UCSD-AML1 (cell line): ENCODE measurements around the gene CALCOCO2.
"Not testable (repeated sequence)": the region's sequence is repeated elsewhere in the genome, so short reads cannot be mapped to it uniquely, and the experiment has no call there.

Source experiments
- DNase-seq: peaks from one replicate; lab custom pipeline; 2025; ENCODE audit not compliant: unreplicated experiment; lab: John Stamatoyannopoulos, UW

The CALCOCO2 gene

DNA sequence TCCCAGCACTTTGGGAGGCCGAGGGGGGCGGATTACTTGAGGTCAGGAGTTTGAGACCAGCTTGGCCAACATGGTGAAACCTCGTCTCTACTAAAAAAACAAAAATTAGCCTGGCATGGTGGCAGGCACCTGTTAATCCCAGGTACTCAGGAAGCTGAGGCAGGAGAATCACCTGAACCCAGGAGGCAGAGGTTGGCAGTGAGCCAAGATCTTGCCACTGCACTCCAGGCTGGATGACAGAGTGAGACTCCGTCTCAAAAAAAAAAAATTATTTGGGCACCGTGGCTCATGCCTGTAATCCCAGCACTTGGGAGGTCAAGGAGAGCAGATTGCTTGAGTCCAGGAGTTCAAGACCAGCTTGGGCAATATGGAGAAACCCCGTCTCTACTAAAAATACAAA, 9.9 kb upstream of the CALCOCO2 start:
- DNase-seq: not testable (repeated sequence)

DNA sequence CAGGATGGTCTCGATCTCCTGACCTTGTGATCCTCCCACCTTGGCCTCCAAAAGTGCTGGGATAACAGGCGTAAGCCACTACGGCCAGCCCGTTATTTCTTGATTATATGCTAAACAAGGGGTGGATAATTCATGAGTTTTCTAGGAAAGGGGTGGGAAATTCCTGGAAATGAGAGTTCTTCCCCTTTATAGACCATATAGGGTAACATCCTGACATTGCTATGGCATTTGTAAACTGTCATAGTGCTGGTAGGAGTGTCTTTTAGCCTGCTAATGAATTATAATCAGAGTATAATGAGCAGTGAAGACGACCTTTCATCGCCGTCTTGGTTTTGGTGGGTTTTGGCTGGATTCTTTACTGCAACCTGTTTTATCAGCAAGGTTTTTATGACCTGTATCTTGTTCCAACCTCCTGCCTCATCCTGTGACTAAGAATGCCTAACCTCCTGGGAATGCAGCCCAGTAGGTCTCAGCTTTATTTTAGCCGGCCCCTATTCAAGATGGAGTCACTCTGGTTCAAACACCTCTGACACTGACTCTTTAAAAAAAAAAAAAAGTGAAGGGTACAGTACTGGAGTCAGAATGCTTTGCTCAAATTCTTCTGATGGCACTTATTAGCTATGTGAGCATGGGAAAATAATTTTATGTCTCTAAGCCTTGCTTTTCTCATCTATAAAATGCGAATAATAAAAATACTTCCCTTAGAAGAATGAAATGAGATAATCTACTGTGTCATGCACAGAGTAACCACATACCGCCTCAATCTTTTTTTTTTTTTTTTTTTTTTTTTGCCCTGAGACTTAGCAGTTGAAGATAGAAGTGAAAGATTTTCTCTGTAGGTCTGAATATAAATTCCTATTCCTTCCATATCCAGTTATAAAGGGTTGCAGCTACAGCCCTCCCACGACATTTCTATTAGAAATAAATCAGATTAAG, 5.1 kb upstream of the CALCOCO2 start:
- DNase-seq: no peak

DNA sequence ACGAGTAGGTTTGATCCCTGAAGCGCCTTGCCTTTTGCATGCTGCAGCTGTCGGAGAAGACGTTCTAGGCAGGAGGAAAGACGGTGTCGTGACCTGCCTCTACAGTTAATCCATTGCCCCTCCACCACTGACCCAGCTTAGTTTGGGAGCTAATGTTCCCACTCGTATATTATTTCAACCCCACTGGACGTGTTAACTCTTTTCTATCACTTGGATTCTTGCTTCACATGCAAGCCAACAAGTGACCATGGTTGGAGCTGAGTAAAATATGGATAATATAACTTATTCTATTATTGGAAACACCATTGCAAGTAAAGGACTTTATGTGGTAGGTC, 681 bp downstream of the CALCOCO2 start:
- DNase-seq: no peak

DNA sequence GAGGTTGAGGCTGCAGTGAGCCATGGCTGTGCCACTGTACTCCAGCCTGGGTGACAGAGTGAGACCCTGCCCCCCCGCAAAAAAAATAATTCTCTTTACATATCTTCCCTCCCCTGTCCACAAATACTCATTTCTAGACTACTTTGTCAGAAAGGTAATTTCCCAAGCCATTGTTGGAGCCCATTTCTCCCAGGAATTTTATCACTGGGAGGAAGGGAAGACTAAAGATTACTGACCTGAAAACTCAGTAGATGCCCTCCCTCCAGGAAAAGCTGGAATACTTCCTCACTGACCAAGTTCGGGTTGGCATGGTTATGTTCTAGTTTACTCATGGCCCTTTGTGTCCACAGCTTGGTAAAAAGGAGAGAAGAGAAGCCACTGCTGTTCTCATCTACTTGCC, 4.1 kb downstream of the CALCOCO2 start:
- DNase-seq: no peak

DNA sequence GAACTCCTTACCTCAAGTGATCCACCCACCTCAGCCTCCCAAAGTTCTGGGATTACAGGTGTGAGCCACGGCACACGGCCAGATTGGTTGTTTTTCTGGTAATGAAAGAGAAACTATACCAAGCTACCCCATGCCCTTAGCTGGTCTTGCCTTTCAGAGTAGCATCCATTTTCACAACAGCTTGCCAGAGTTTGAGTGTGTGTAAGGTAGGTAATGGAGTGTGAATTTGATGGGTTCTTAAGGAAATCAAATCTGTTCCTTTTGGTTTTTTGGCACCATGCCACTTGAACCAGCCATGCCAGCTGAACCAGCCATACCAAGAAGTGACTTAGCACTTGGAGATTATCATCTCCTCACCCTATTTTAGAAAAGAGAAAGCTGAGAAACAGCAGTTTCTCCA, 5.1 kb downstream of the CALCOCO2 start:
- DNase-seq: no peak

DNA sequence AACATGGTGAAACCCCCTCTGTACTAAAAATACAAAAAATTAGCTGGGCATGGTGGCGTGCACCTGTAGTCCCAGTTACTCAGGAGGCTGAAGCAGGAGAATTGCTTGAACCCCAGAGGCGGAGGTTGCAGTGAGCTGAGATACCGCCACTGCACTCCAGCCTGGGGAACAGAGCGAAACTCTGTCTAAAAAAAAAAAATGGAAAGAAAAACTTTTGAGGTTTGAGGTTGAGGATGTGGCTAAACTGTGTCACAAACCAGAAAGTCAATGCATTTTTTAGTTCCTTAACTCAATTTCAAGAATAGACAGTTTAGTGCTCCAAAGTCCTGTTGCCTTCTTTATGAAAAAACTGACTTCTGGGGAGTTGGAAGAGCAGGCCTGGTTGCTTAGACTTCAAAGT, 6.6 kb downstream of the CALCOCO2 start:
- peak; percentile 14 for DNase-seq

DNA sequence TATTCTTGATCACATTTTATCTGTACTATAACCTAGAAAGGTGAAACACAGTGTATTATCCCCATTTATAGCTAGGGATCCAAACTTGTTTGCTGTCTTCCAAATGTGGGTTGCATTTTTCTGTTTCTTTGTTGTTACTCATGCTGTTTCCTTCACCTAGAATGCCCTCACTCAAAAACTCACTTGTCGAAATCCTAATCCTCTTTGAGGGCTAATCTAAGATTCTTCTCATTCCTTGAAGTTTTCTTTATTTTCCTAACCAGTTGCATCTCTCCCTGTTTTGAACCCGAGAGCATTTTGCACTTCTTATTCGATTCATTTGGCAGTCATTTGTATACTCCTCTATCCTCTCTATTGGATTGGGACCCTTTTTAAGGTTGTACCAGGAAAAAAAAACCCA, 9.6 kb downstream of the CALCOCO2 start:
- DNase-seq: no peak

DNA sequence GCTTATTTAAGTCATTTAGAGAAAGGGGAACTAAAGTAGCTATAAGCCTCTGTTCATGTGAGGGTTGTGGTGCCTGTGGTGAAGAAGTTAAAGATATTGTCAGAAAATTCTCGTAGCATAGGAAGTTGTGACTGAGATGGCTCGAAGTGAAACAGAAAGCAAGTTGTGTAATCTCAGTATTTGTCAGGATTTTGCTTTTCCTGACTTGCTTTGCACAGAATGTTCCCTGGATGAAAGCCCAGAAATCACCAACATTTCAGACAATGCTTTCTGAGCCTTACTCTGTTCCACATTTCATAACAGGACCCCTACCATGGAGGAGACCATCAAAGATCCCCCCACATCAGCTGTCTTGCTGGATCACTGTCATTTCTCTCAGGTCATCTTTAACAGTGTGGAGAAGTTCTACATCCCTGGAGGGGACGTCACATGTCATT, 10.6 kb downstream of the CALCOCO2 start:
- no peak for DNase-seq

DNA sequence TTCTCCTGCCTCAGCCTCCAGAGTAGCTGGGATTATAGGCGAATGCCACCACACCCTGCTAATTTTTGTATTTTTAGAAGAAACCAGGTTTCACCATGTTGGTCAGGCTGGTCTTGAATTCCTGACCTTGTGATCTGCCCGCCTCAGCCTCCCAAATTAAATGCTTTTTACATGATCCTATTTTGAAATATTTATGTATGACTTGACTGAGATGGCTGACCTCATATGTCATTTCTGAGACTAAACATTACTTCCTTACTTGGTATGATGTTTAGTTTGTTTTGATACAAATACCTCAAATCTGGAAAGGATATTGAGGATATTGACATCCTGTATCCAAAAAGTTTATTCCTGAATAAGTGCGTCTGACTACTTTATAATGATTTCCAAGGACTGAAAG, 11.9 kb downstream of the CALCOCO2 start:
- no peak for DNase-seq

DNA sequence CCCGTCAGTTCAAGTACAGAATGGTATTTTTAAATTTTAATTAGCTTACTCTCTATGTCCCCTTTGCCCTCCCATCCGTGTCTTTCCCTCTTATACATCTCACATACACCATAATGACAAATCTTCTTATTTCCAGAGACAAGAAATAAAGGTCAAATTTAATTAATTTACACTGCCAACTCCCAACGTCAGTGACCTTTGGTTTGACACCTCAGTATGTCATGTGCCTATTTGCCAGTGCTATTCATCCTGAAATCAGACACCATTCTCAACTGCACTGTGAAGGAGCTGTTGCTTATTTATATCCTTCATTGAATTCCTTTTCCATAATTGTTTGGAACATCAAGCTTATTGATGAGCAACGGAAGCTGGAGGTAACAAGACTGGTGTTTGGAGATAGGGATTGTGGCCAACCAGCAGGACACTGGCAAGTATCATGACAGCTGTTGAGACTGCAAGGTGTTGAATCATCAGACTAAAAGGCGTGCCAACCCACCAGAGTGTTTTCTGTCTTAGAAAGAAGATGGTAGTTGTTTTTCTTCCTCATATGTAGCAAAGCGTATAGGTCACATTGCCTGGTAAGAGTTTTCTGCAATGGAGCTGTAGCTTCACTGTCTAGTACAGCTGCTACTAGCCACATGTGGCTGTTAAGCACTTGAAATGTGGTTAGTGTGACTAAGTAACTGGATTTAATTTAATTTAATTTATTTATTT, 12.5 kb downstream of the CALCOCO2 start:
- no peak for DNase-seq

DNA sequence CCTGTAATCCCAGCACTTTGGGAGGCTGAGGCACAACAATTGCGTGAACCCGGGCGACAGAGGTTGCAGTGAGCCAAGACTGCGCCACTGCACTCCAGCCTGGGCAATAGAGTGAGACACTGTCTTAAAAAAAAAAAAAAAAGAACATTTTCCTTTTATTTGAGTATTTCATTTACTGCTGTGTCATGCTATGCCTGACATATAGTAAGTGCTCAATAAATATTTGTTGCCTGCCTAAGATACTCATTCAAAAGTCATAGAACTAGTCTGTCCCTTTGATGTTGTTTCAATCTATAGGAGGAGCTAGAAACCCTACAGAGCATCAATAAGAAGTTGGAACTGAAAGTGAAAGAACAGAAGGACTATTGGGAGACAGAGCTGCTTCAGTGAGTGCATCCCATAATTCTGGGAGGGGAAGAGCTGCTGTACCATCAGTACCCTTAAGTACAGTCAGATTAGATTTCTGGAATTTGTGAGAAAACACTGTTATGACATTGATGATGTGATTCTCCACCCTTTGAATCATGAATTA, 20.0 kb downstream of the CALCOCO2 start:
- no peak for DNase-seq

DNA sequence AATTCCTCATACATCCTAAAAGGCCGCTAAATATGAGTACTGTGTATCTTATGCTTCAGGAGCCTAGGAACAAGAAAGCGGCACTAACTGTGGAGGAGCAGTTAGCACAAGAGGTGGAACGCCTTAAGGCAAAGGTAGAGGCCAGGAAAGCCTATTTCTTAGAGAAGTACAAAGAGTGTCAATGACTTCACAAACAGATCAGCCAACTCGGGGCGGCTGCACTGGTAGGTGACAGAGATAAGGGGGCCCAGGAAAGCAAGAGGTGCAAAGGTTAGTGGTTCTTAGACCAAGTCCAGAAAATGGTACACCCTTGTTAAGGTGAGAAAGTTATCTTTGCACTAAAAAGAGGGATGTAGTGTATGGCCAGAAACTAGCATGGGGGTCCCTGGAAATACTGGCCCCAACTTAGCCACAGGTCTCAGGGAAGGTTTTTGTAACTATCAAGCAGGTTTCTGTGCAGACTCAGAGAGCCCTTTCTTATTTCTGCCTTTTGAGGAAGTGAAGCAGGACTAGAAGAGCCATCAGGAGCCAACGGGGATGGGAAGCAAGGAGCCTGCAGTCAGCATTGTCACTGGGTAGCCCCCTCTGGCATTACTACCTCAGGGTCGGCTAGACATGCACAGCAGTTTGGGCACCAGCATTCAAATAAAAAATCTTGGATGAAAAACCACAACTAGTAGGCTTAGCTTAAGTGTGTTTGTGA, 24.1 kb downstream of the CALCOCO2 start:
- DNase-seq: no peak

DNA sequence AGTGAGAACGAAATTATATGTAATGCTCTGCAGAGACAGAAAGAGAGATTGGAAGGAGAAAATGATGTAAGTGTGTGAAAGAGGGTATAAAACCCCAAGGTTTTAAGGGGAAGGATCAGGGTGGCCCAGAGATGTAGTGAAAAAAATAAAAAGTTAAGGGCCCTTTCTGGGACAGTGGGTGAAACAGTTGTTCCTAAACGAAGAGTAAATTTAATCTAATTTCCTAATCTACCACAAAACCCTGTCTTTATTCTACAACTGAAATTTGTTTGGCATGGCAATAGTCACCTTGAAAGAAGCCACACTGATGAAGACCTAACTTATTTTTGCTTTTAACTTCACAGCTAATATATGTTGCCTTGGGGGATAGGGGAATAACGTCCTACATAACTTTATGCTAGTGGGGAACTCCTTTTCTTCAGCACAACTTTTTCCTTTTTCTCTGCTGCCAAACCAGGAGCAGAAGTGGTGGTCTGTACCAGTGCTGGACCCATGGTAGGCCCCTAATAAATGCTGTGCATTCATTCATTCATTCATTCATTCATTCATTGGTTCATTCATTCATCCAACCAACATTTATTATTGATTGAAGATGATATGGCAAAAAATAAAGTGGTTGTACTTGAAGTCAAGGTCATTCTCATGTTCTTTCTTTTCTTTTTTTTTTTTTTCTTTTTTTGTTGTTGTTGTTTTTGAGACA, 25.4 kb downstream of the CALCOCO2 start:
- no peak for DNase-seq

DNA sequence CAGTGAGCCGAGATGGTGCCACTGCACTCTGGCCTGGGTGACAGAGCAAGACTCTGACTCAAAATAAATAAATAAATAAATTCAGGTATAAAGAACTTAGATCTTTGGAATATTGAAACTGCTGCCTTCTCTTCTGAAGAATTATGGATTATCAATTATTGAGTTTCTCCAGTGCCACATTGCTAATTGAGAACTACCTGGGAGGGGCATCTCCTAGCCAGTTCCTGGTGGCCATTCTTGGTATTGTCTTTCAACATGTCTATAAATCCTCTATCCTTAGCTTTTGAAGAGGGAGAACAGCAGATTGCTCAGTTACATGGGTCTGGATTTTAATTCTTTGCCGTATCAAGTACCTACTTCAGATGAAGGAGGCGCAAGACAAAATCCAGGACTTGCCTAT, 29.2 kb downstream of the CALCOCO2 start:
- no peak for DNase-seq

DNA sequence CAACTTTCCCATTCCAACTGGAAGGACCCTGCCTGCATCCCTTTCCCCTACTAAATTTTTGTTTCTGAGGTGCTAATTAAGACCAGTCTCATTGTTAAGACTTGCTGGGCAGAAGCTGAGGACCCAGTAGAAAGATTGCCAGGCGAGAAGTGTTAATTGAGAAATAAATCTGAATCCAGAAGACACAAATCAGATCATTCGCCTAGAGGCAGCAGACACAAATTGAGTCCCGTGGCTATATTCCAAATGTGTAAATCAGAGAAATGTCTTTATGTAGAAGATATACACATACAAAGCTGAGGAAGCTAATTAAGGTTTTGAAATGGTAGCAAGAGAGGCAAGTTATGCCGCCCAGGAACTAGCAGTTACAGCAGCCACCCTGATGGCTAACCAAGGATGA, 29.6 kb downstream of the CALCOCO2 start:
- DNase-seq: no peak

DNA sequence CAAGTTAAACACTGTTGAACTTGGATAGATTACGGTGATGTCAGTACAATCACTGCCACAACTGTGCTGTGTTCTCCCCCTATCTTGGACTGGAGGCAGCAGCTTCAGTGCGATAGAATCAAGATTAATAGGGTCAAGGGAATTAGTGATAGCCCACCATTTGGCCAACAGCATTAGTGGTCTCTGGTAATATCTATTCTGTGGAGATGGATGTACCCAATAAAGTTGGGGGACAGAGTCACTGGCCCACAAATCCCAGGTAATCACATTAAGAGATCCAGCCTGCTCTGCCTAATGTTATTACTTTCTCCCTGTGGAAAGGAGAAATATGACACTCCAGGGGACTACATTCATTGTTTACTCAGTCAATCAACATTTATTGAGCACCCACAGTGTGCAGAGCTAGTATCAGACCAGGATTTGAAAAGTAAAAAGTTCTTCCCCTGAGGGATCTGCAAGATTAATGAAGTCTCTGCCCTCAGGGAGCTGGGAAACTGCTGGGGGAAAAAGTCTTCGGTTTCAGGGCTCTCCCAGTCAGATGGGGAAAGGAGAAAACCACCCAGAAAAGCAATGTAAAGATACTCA, 38.2 kb downstream of the CALCOCO2 start:
- DNase-seq: no peak

DNA sequence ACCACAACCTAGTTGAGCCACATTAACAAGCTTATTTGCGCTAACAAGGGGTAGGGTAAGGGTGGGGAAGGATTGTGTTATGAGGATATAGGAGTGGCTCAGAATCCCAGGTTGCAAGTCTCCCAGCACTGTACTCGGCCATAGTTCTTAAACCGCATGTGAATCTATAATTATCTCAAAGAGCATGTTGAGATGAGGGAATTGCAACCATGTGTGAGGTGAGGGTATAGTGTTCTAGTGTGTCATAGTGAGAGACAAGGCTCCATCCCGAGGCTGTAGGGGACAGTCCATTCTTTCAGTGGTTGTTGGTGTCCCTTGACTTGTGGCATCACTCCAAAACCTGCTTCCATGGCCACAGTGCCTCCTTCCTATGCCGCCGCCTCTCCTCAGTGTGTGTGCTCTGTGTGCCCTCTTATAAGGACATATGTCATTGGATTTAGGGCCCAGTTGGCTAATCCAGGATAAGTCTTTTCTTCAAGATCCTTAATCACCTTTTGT, 39.0 kb downstream of the CALCOCO2 start:
- DNase-seq: no peak

DNA sequence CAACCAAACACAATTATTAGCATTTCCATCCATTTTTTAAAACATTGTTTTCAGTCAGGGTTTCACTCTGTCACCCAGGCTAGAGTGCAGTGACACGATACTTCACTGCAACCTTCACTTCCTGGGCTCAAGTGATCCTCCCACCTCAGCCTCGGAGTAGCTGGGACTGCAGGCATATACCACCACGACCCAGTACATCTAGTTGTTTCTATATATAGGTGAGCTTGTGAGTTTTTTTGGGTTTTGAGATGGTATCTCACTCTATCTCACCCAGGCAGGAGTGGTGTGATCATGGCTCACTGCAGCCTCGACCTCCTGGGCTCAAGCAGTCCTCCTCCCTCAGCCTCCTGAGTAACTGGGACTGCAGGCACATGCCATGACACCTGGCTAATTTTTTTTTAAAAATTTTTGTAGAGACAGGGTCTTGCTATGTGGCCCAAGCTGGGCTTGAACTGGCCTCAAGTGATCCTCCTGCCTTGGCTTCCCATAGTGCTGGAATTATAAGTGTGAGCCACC, 40.3 kb downstream of the CALCOCO2 start:
- no peak for DNase-seq

DNA sequence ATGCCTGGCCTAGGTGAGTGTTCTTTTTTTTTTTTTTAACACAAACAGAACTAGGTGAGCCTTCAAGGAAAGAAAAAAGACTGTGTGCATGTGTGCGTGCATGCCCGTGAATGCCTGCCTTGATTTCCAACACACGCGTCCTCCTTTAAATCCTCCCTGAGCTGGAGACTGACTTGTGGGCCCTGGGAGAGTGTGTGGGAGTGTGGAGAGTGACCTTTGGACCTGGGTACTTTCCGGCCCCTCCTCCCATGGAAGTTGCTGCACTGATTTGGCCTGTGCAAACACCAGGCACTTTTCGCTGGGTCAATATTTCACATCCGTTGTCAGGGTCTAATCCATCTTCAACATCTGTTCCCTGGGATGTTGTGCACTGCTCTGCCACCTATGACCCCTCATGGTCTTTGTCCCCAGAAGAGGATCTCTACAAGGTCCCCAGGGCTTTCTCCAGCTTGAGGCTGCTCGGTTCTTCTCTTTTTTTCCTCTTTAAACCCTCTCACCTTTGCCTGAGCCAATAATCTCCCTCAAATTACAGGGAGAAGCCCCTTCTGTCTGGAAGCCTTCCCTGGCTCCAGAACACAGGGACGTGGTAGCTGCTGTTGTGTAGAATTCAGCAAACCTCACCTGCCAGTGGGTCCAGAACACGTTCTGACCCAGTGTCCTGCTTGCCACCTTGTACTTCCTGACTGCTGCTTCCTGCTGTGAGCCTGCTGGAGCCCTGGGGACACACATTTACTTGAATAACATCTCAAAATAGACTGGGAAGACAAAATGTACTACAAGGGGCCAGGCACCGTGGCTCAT, 40.9 kb downstream of the CALCOCO2 start:
- DNase-seq: no peak
